SK-N-SH (cell line): Measurements from ENCODE around the gene ZNF138. TPM values are rescaled to one million over a fixed set of nuclear protein-coding genes. Genes with fewer than 3 reads are reported as not detected.

Source experiments
- CTCF ChIA-PET: fragments of 300-600, 350-600 bp; formaldehyde crosslinking; extraction: SDS; loops from one replicate; lab custom pipeline; 2021; lab: Yijun Ruan, JAX
- POLR2A ChIA-PET: fragments of 350-600 bp; sonication (Branson Sonifier 250); formaldehyde crosslinking; extraction: SDS; loops from one replicate; lab custom pipeline; 2020; ENCODE audit warnings: antibody characterized with exemption, inconsistent platforms; lab: Yijun Ruan, JAX
- DNase-seq: peaks from one replicate; pipeline ENCODE4 v3.0.0; 2012
- H2AFZ ChIP-seq: fragments of 200-600 bp; sonication (generic); 2 replicates; pipeline ENCODE4 v1.8.1; 2016; ENCODE audit warnings: antibody characterized with exemption, mild to moderate bottlenecking, low read depth
- H3F3A ChIP-seq: fragments of 200-600 bp; sonication (generic); replicated peaks from 2 replicates; pipeline ENCODE3; 2016; ENCODE audit warnings: antibody characterized with exemption, mild to moderate bottlenecking; ENCODE audit not compliant: insufficient read depth
- H3K27ac ChIP-seq, 2 experiments: fragments of 200-500 bp in 1 of 2; fragments of 200-600 bp in 1 of 2; sonication (Bioruptor generic) in 1 of 2; sonication (generic), shearing (Covaris generic) in 1 of 2; 2 replicates each; pipeline versions ENCODE4 v1.5.1 to v1.6.1; 2014 to 2016; ENCODE audit warnings: low read depth in 2 of 2, inconsistent platforms in 1 of 2, low read length in 1 of 2, mild to moderate bottlenecking in 1 of 2, mixed read lengths in 1 of 2
- H3K27me3 ChIP-seq: fragments of 200-600 bp; sonication (generic), shearing (Covaris generic); 2 replicates; pipeline ENCODE4 v1.6.1; 2016; ENCODE audit warnings: mixed run types; ENCODE audit not compliant: insufficient read depth
- H3K36me3 ChIP-seq, 2 experiments: fragments of 200-500 bp in 1 of 2; fragments of 200-600 bp in 1 of 2; sonication (Bioruptor generic) in 1 of 2; sonication (generic) in 1 of 2; replicated peaks in 1 of 2; 2 replicates each; pipeline versions ENCODE3 to v1.5.1; 2014 to 2016; ENCODE audit warnings: low read length in 1 of 2, mild to moderate bottlenecking in 1 of 2; ENCODE audit not compliant: insufficient read depth in 2 of 2, control insufficient read depth in 1 of 2
- H3K4me1 ChIP-seq, 2 experiments: fragments of 200-500 bp in 1 of 2; fragments of 200-600 bp in 1 of 2; sonication (Bioruptor generic) in 1 of 2; sonication (generic), shearing (Covaris generic) in 1 of 2; 2 replicates each; pipeline versions ENCODE4 v1.5.1 to v1.6.1; 2014 to 2016; ENCODE audit warnings: low read depth in 1 of 2, low read length in 1 of 2, mixed run types in 1 of 2; ENCODE audit not compliant: insufficient read depth in 2 of 2, control insufficient read depth in 1 of 2
- H3K4me2 ChIP-seq: fragments of 200-600 bp; sonication (generic), shearing (Covaris generic); 2 replicates; pipeline ENCODE4 v1.6.1; 2017; ENCODE audit warnings: mixed run types
- H3K4me3 ChIP-seq, 2 experiments: fragments of 200-500 bp in 1 of 2; fragments of 200-600 bp in 1 of 2; sonication (Bioruptor generic) in 1 of 2; sonication (generic), shearing (Covaris generic) in 1 of 2; 2 replicates each; pipeline versions ENCODE4 v1.5.1 to v1.8.1; 2014 to 2016; ENCODE audit warnings: low read depth in 2 of 2, inconsistent platforms in 1 of 2, low read length in 1 of 2, mild to moderate bottlenecking in 1 of 2, mixed read lengths in 1 of 2, moderate library complexity in 1 of 2
- H3K79me2 ChIP-seq: fragments of 200-600 bp; sonication (generic); 2 replicates; pipeline ENCODE4 v1.8.1; 2017; ENCODE audit warnings: mild to moderate bottlenecking; ENCODE audit not compliant: insufficient read depth
- H3K9ac ChIP-seq: fragments of 200-600 bp; sonication (generic); 2 replicates; pipeline ENCODE4 v1.6.1; 2017; ENCODE audit warnings: mixed run types
- H3K9me2 ChIP-seq: fragments of 200-600 bp; sonication (generic); 2 replicates; pipeline ENCODE4 v1.6.1; 2017; ENCODE audit warnings: mixed run types
- H3K9me3 ChIP-seq: fragments of 200-600 bp; sonication (generic); 2 replicates; pipeline ENCODE4 v1.6.1; 2017; ENCODE audit warnings: mixed run types, mild to moderate bottlenecking, moderate library complexity
- H4K20me1 ChIP-seq: fragments of 200-600 bp; sonication (generic); 2 replicates; pipeline ENCODE4 v1.6.1; 2017; ENCODE audit warnings: mild to moderate bottlenecking, mixed run types; ENCODE audit not compliant: insufficient read depth
- EP300 ChIP-seq, 2 experiments: IDR thresholded peaks; 2 replicates each; pipeline versions ENCODE4 v1.4.0 to v1.6.1; 2012; ENCODE audit warnings: borderline replicate concordance in 1 of 2, low read depth in 1 of 2, low read length in 1 of 2
- FOSL2 ChIP-seq: IDR thresholded peaks from 2 replicates; pipeline ENCODE4 v1.4.0; 2012; ENCODE audit warnings: low read depth, mild to moderate bottlenecking, moderate library complexity, borderline replicate concordance
- FOXJ3 ChIP-seq: sonication (generic); formaldehyde crosslinking; IDR thresholded peaks from 2 replicates; pipeline ENCODE4 v1.5.1; 2020; ENCODE audit warnings: mild to moderate bottlenecking, missing genetic modification reagents
- FOXM1 ChIP-seq: IDR thresholded peaks from 2 replicates; pipeline ENCODE4 v1.4.0; 2012; ENCODE audit warnings: low read depth, mild to moderate bottlenecking
- GABPA ChIP-seq: IDR thresholded peaks from 2 replicates; pipeline ENCODE4 v1.4.0; 2012; ENCODE audit warnings: low read depth, mild to moderate bottlenecking
- JUND ChIP-seq: IDR thresholded peaks from 2 replicates; pipeline ENCODE4 v1.4.0; 2012
- MEF2A ChIP-seq: IDR thresholded peaks from 2 replicates; pipeline ENCODE4 v1.4.0; 2012; ENCODE audit warnings: low read depth, borderline replicate concordance
- MXI1 ChIP-seq: IDR thresholded peaks from 2 replicates; pipeline ENCODE4 v1.6.1; 2012; ENCODE audit warnings: mild to moderate bottlenecking, low read depth, low read length, improper control_type of control experiment
- NRF1 ChIP-seq: IDR thresholded peaks from 2 replicates; pipeline ENCODE4 v1.6.1; 2012; ENCODE audit warnings: low read depth, mild to moderate bottlenecking, low read length
- RCOR1 ChIP-seq: fragments of 150-350 bp; IDR thresholded peaks from 2 replicates; pipeline ENCODE4 v1.6.1; 2017; ENCODE audit warnings: antibody characterized with exemption, low read length
- RFX5 ChIP-seq: IDR thresholded peaks from 2 replicates; pipeline ENCODE4 v1.6.1; 2012; ENCODE audit warnings: mild to moderate bottlenecking, improper control_type of control experiment, low read length
- RXRA ChIP-seq: IDR thresholded peaks from 2 replicates; pipeline ENCODE4 v1.4.0; 2012; ENCODE audit warnings: low read depth, mild to moderate bottlenecking, borderline replicate concordance
- SIN3A ChIP-seq: IDR thresholded peaks from 2 replicates; pipeline ENCODE4 v1.6.1; 2012; ENCODE audit warnings: low read depth, mild to moderate bottlenecking, low read length, moderate library complexity, borderline replicate concordance
- YY1 ChIP-seq: IDR thresholded peaks from 2 replicates; pipeline ENCODE4 v1.4.0; 2012; ENCODE audit warnings: low read depth, mild to moderate bottlenecking
- WGBS: methylation state at CpG from one replicate; pipeline ENCODE4 v1.1.6; 2017; ENCODE audit warnings: low lambda C conversion rate; 5-methylcytosine and 5-hydroxymethylcytosine counted together
- polyA plus RNA-seq, 3 experiments: library from polyadenylated mRNA; depleted of rRNA; stranded (reverse); fragments of >200 nt; gene quantifications; 2 replicates each; pipeline ENCODE4 v1.2.3, GENCODE V29; 2012
- TF ChIP-seq, protein P1 (sequence below): IDR thresholded peaks from 2 replicates; pipeline ENCODE4; 2012
- TF ChIP-seq, protein P2 (sequence below): IDR thresholded peaks from 2 replicates; pipeline ENCODE4 v1.4.0; 2012; ENCODE audit warnings: low read depth, borderline replicate concordance
- TF ChIP-seq, protein P3 (sequence below): IDR thresholded peaks from 2 replicates; pipeline ENCODE4 v1.4.0; 2012; ENCODE audit warnings: low read depth, borderline replicate concordance

The ZNF138 gene
- polyA plus RNA-seq, 1 of the 3 experiments (the other 2 are of a cell fraction) = 4.9 TPM

DNA sequence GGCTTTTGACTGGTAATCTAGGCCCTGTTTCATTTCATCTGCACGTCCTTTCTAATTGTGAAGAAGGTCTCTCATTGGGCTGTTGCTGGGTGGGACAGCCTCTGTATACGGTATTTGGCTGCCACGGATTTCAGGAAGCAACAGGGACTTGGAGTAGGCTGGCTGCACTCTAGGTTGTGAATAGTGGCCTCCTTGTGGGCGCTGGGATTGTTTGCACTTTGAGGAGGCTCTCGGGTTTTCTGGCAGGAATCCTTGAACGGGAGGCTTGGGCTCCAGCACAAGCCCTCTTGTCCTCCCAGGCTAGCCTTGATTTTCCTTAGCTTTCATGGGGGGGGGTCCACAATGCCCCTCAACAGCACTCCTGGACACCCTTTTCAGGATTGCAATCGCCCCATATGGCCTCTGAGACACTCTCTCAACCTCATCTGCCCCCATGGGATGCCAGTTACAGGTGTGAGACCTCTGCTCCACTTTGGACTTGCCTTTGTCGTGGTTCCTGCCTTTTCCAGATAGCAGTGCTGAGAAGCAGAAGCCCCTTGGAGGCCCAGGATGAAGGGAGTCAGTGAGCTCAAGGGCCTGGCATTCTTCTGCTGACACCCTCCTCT is 75.0 kb downstream of the ZNF138 start:
- CTCF ChIA-PET = no interaction called here
- no peaks in the 10 kb centered on the region for H4K20me1 ChIP-seq
- TF ChIP-seq RCOR1 = no peak
- TF ChIP-seq, protein P1, sequence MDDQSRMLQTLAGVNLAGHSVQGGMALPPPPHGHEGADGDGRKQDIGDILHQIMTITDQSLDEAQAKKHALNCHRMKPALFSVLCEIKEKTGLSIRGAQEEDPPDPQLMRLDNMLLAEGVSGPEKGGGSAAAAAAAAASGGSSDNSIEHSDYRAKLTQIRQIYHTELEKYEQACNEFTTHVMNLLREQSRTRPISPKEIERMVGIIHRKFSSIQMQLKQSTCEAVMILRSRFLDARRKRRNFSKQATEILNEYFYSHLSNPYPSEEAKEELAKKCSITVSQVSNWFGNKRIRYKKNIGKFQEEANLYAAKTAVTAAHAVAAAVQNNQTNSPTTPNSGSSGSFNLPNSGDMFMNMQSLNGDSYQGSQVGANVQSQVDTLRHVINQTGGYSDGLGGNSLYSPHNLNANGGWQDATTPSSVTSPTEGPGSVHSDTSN = no peak
- no peak for TF ChIP-seq MXI1
- TF ChIP-seq, protein P2, sequence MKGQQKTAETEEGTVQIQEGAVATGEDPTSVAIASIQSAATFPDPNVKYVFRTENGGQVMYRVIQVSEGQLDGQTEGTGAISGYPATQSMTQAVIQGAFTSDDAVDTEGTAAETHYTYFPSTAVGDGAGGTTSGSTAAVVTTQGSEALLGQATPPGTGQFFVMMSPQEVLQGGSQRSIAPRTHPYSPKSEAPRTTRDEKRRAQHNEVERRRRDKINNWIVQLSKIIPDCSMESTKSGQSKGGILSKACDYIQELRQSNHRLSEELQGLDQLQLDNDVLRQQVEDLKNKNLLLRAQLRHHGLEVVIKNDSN = no peak
- TF ChIP-seq YY1 = no peak
- TF ChIP-seq, all 33 proteins: peak for 0
- WGBS = 12% methylated on average over 8 of the region's 8 CpGs
- DNase-seq = peak; percentile 28
- Histone ChIP-seq H3F3A (no peaks in the 10 kb centered on the region), H2AFZ (no peak overlapping the region), H3K27ac (no peak overlapping the region), H3K4me1 (no peaks in the 10 kb centered on the region), H3K9me3 (no peaks in the 10 kb centered on the region), H3K9ac (no peak overlapping the region), H3K36me3 (no peaks in the 10 kb centered on the region), H3K27me3 (no peaks in the 10 kb centered on the region; the same call in 1 of the 2 replicates), H3K4me2 (no peak overlapping the region), H3K79me2 (no peaks in the 10 kb centered on the region), H3K4me3 (no peak overlapping the region), H3K9me2 (no peaks in the 10 kb centered on the region)
- POLR2A ChIA-PET = no interaction called here

DNA sequence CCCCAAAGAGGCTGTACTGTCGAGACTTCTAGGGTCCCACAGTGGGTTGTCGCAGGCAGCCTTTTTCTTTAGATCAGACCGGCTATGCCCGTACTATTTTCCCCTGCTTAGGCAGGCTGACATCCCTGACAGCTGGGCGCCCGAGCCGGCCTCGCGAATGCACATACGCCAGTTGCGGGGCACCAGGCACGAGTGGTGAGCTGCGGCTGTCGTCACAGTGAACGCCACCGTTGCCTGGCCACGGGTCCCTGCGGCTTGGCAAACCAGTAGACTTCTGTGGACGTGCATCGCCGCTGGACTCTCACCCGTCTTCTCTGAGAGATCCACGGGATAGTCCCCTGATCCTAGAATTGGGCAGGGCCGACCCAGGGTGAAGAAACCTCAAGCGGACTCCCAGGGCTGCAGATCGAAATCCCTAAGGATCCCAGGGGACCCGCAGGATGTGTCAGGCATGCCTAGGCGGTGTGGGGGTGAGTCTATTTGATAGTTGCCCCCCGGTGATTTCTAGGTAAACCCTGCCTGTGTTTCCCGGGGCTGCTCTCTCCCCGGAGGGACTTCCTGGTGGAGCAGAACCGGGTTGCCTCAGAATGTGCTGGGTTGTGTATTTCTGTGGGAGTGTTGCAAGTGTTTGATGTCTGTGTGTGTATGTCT is 75.8 kb downstream of the ZNF138 start:
- DNase-seq = peak; percentile 36
- no peak for TF ChIP-seq FOXM1
- no peak for TF ChIP-seq GABPA
- TF ChIP-seq EP300 (IDR thresholded peaks at IDR 0.05; ENCODE audit: borderline replicate concordance in 1 of 2, low read depth in 1 of 2, low read length in 1 of 2) = no peak
- no peak for TF ChIP-seq NRF1
- no peak overlapping the region for H3K4me2 ChIP-seq
- H3K36me3 ChIP-seq = no peaks in the 10 kb centered on the region
- ChIA-PET CTCF (no interaction called here), POLR2A (no interaction called here)
- H3K27ac ChIP-seq = no peak overlapping the region
- 57% methylated on average over 32 of the region's 32 CpGs for WGBS
- H3K4me3 ChIP-seq = no peak overlapping the region
- no peaks in the 10 kb centered on the region for H3K4me1 ChIP-seq
- no peak overlapping the region for H2AFZ ChIP-seq
- H3F3A ChIP-seq = no peaks in the 10 kb centered on the region
- no peaks in the 10 kb centered on the region; the same call in 1 of the 2 replicates for H3K27me3 ChIP-seq
- H3K9me2 ChIP-seq = no peaks in the 10 kb centered on the region
- H3K9ac ChIP-seq = no peak overlapping the region
- no peaks in the 10 kb centered on the region for H3K79me2 ChIP-seq
- no peaks in the 10 kb centered on the region for H3K9me3 ChIP-seq
- no peaks in the 10 kb centered on the region for H4K20me1 ChIP-seq

DNA sequence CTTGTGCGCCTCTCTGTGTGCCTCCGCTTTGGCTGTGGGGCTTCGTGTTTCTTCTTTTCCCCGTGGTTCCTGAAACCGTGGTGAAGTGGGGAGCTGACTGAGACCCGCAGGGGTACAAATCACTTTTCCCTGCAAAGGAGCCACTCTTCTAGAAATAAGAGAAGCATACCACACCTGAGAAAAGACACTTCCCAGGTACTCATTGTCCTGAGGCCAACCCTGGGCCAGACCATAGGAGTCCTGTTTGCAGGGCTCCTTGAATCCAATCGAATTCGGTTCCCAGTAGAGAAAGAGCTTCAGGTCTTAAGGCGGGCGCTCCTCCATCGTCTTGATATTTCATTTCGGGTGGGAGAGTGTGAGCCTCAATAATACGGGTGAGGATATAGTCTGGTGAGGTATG is 76.4 kb downstream of the ZNF138 start:
- no peaks in the 10 kb centered on the region for H4K20me1 ChIP-seq
- H3K36me3 ChIP-seq = no peaks in the 10 kb centered on the region
- CTCF ChIA-PET = no interaction called here
- peaks cover 2% of the 10 kb centered on the region; the same call in 1 of the 2 replicates for H3K27me3 ChIP-seq
- DNase-seq = peak; percentile 20
- WGBS = 58% methylated on average over 13 of the region's 13 CpGs
- no peak overlapping the region for H2AFZ ChIP-seq
- H3K4me1 ChIP-seq = no peaks in the 10 kb centered on the region
- H3K9me2 ChIP-seq = no peaks in the 10 kb centered on the region
- H3K4me2 ChIP-seq = no peak overlapping the region
- H3K79me2 ChIP-seq = no peaks in the 10 kb centered on the region
- H3K9me3 ChIP-seq = no peaks in the 10 kb centered on the region
- POLR2A ChIA-PET = no interaction called here
- no peak overlapping the region for H3K9ac ChIP-seq
- H3K27ac ChIP-seq = no peak overlapping the region
- H3F3A ChIP-seq = no peaks in the 10 kb centered on the region
- H3K4me3 ChIP-seq = no peak overlapping the region
- TF ChIP-seq RXRA (no peak), MXI1 (no peak), JUND (no peak), RCOR1 (no peak), FOSL2 (no peak), RFX5 (no peak), MEF2A (no peak), GABPA (no peak), SIN3A (no peak), FOXJ3 (CRISPR knock-in tag) (no peak), FOXM1 (no peak)
- TF ChIP-seq, protein P2 = no peak
- TF ChIP-seq, protein P3, sequence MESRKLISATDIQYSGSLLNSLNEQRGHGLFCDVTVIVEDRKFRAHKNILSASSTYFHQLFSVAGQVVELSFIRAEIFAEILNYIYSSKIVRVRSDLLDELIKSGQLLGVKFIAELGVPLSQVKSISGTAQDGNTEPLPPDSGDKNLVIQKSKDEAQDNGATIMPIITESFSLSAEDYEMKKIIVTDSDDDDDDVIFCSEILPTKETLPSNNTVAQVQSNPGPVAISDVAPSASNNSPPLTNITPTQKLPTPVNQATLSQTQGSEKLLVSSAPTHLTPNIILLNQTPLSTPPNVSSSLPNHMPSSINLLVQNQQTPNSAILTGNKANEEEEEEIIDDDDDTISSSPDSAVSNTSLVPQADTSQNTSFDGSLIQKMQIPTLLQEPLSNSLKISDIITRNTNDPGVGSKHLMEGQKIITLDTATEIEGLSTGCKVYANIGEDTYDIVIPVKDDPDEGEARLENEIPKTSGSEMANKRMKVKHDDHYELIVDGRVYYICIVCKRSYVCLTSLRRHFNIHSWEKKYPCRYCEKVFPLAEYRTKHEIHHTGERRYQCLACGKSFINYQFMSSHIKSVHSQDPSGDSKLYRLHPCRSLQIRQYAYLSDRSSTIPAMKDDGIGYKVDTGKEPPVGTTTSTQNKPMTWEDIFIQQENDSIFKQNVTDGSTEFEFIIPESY = no peak
